ENCODE measurements around the gene CNTNAP5. TPM values are rescaled to one million over a fixed set of nuclear protein-coding genes. Genes with fewer than 3 reads are reported as not detected.

The CNTNAP5 gene
- total and polyA plus RNA-seq, 2 of the 8 experiments (the other 6 are each of a cell fraction or from before 2014, with no cell fraction given): 0.11 to 0.76 TPM

DNA sequence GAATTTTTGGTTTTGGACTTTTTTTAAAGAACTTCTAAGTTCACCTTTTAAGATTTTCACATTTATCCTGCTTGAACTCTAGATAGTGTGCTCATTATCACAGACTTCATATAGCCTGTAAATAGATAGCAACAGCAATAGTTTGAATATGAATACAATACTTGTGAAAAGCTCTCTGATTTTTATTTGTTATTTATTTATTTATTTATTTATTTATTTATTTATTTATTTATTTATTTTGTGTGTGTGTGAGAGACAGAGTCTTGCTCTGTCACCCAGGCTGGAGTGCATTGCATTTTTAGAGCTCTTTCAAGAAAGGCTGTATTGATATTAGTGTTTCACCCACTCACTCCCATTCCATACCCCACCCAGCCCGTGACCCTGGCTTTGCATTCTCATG is 153.6 kb downstream of the CNTNAP5 start:
- no peak overlapping the region for H3K4me2 ChIP-seq (ENCODE audit: insufficient read depth in 1 of 2, low read depth in 2 of 2, low read length in 2 of 2)
- no peak overlapping the region for H3K9ac ChIP-seq (replicated peaks in 1 of 4; ENCODE audit: extremely low read depth in 1 of 4, low read depth in 3 of 4, low read length in 3 of 4)
- no peaks in the 10 kb centered on the region for H3K79me1 ChIP-seq (ENCODE audit: low read depth, low read length)
- H3K4me3 ChIP-seq (ENCODE audit: extremely low read depth in 1 of 4, insufficient read depth in 2 of 4, low read depth in 3 of 4, low read length in 4 of 4): no peak overlapping the region
- H2BK120ac ChIP-seq (replicated peaks; ENCODE audit: low read depth, low read length): no peak overlapping the region
- no peak for FAIRE-seq
- H3K9me3 ChIP-seq (ENCODE audit: insufficient read depth in 2 of 2, low read depth in 1 of 2, low read length in 1 of 2): no peaks in the 10 kb centered on the region
- CTCF ChIA-PET (ENCODE audit: partially characterized antibody): interaction anchor here (0.7 kb wide), 1 partner anchor 153 kb away, joined by 3 read pairs; no protein-coding TSS in a partner anchor
- H3K4me1 ChIP-seq (replicated peaks in 1 of 4; ENCODE audit: control insufficient read depth in 3 of 4, insufficient read depth in 4 of 4, low read length in 3 of 4): no peaks in the 10 kb centered on the region
- H3K23me2 ChIP-seq (ENCODE audit: low read depth, low read length): no peaks in the 10 kb centered on the region
- H3K79me2 ChIP-seq (ENCODE audit: control insufficient read depth in 1 of 2, insufficient read depth in 2 of 2, low read length in 2 of 2): no peaks in the 10 kb centered on the region
- DNase-seq (ENCODE audit: low read depth in 1 of 2, low spot score in 2 of 2): no peak
- H4K5ac ChIP-seq (ENCODE audit: insufficient read length, low read depth, low read length): no peak overlapping the region
- H3K27me3 ChIP-seq (replicated peaks in 1 of 4; ENCODE audit: control insufficient read depth in 3 of 4, extremely low read depth in 1 of 4, insufficient read depth in 3 of 4, low read length in 3 of 4): no peaks in the 10 kb centered on the region
- no peak overlapping the region for H2AK5ac ChIP-seq (ENCODE audit: low read depth, low read length)
- H4K20me1 ChIP-seq (replicated peaks in 1 of 2; ENCODE audit: control insufficient read depth in 1 of 2, insufficient read depth in 2 of 2, low read length in 2 of 2): no peaks in the 10 kb centered on the region
- H4K91ac ChIP-seq (replicated peaks; ENCODE audit: insufficient read length, low read length): no peak overlapping the region
- H2BK5ac ChIP-seq (ENCODE audit: low read depth, low read length): no peak overlapping the region
- H2AFZ ChIP-seq (ENCODE audit: low read length): no peak overlapping the region
- no peaks in the 10 kb centered on the region for H3K36me3 ChIP-seq (ENCODE audit: control insufficient read depth in 2 of 4, insufficient read depth in 4 of 4, low read length in 3 of 4)
- POLR2A ChIA-PET (ENCODE audit: partially characterized antibody): no interaction called here
- H3K23ac ChIP-seq (ENCODE audit: insufficient read length): no peak overlapping the region
- no peak overlapping the region for H3K18ac ChIP-seq (ENCODE audit: extremely low read depth, low read length)
- H3K4ac ChIP-seq (replicated peaks; ENCODE audit: insufficient read length, low read depth, low read length): no peak overlapping the region
- 100% methylated on average over 1 of the region's 1 CpG; no CpG with 5 or more reads in 1 of the 2 experiments for WGBS, 2 experiments (ENCODE audit: extremely low coverage in 1 of 2, insufficient coverage in 1 of 2, insufficient read length in 1 of 2, insufficient replicate concordance in 2 of 2, low coverage in 1 of 2, low lambda C conversion rate in 2 of 2, missing lambda C conversion rate in 1 of 2)
- H3K27ac ChIP-seq (ENCODE audit: low read depth, low read length): no peak overlapping the region
- H3K56ac ChIP-seq (replicated peaks; ENCODE audit: insufficient read length, low read depth, low read length): no peak overlapping the region
- H2BK12ac ChIP-seq (ENCODE audit: low read depth, low read length): no peak overlapping the region
- no peak overlapping the region for H2BK20ac ChIP-seq (ENCODE audit: low read length)
- no peak overlapping the region for H2BK15ac ChIP-seq (ENCODE audit: low read length)
- H4K8ac ChIP-seq (ENCODE audit: extremely low read depth, insufficient read depth, low read length): no peak overlapping the region
- H3K14ac ChIP-seq (ENCODE audit: insufficient read length): no peak overlapping the region
- TF ChIP-seq POLR2A (IDR thresholded peaks at IDR 0.05; ENCODE audit: control extremely low read depth in 1 of 2, low read depth in 2 of 2, low read length in 2 of 2) (no peak), CBX8 (IDR thresholded peaks at IDR 0.05; ENCODE audit: borderline replicate concordance, low read depth, low read length) (no peak), GABPA (IDR thresholded peaks at IDR 0.05; ENCODE audit: borderline replicate concordance, insufficient read depth, low read length) (no peak), SIX5 (IDR thresholded peaks at IDR 0.05; ENCODE audit: low read depth, low read length) (no peak), GTF2F1 (IDR thresholded peaks at IDR 0.05; ENCODE audit: borderline replicate concordance, low read depth, low read length) (no peak), SP4 (IDR thresholded peaks at IDR 0.05; ENCODE audit: low read length) (no peak), ZNF274 (IDR thresholded peaks at IDR 0.05; ENCODE audit: borderline replicate concordance, extremely low read depth, low read length) (no peak), RAD21 (IDR thresholded peaks at IDR 0.05 in 1 of 2, conservative IDR thresholded peaks at IDR 0.05 in 1 of 2; ENCODE audit: low read depth in 2 of 2, low read length in 2 of 2) (no peak)
- TF ChIP-seq, protein P1, sequence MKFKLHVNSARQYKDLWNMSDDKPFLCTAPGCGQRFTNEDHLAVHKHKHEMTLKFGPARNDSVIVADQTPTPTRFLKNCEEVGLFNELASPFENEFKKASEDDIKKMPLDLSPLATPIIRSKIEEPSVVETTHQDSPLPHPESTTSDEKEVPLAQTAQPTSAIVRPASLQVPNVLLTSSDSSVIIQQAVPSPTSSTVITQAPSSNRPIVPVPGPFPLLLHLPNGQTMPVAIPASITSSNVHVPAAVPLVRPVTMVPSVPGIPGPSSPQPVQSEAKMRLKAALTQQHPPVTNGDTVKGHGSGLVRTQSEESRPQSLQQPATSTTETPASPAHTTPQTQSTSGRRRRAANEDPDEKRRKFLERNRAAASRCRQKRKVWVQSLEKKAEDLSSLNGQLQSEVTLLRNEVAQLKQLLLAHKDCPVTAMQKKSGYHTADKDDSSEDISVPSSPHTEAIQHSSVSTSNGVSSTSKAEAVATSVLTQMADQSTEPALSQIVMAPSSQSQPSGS (IDR thresholded peaks at IDR 0.05; ENCODE audit: low read length): no peak
- TF ChIP-seq, protein P2, sequence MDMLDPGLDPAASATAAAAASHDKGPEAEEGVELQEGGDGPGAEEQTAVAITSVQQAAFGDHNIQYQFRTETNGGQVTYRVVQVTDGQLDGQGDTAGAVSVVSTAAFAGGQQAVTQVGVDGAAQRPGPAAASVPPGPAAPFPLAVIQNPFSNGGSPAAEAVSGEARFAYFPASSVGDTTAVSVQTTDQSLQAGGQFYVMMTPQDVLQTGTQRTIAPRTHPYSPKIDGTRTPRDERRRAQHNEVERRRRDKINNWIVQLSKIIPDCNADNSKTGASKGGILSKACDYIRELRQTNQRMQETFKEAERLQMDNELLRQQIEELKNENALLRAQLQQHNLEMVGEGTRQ (IDR thresholded peaks at IDR 0.05; ENCODE audit: low read length): no peak
- TF ChIP-seq, protein P3, sequence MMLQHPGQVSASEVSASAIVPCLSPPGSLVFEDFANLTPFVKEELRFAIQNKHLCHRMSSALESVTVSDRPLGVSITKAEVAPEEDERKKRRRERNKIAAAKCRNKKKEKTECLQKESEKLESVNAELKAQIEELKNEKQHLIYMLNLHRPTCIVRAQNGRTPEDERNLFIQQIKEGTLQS (IDR thresholded peaks at IDR 0.05; ENCODE audit: insufficient read depth, low read depth, low read length): no peak

Measured in H1 (cell line).